ENCODE measurements around the gene ITPK1.

ITPK1 gene

DNA sequence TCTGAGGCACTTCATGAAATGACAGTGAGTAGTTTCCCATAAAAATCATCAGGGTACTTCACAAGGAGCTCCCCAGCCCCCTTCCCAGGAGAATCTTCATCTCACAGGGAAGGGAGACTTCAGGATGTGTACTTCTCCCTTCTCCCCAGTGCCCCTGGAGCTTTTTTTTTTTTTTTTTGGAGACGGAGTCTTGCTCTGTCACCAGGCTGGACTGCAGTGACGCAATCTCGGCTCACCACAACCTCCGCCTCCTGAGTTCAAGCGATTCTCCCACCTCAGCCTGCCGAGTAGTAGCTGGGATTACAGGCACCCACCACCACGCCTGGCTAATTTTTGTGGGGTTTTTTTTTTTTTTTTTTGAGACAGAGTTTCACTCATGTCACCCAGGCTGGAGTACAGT is 10.4 kb downstream of the ITPK1 start:
- no peak for TF ChIP-seq YY1 (IDR thresholded peaks at IDR 0.05; ENCODE audit: low read depth)
- TF ChIP-seq NFIC (IDR thresholded peaks at IDR 0.05): no peak
- TF ChIP-seq REST (IDR thresholded peaks at IDR 0.05; ENCODE audit: low read depth): no peak
- no peak for TF ChIP-seq RAD21 (IDR thresholded peaks at IDR 0.05; ENCODE audit: low read depth)
- peak; percentile 62 for TF ChIP-seq CEBPB (IDR thresholded peaks at IDR 0.05)
- no peak for TF ChIP-seq CREB1 (IDR thresholded peaks at IDR 0.05; ENCODE audit: low read depth)

GRCh38 chr14:93104961-93105360 is 10.8 kb downstream of the ITPK1 start:
- TF ChIP-seq CREB1 (IDR thresholded peaks at IDR 0.05; ENCODE audit: low read depth) (no peak), EP300 (IDR thresholded peaks at IDR 0.05; ENCODE audit: borderline replicate concordance) (no peak), ZBTB7A (IDR thresholded peaks at IDR 0.05; ENCODE audit: low read depth) (no peak), TEAD4 (IDR thresholded peaks at IDR 0.05) (no peak), NFIC (IDR thresholded peaks at IDR 0.05) (no peak), FOXM1 (IDR thresholded peaks at IDR 0.05; ENCODE audit: borderline replicate concordance, low read depth) (no peak), MAX (IDR thresholded peaks at IDR 0.05) (no peak), TAF1 (IDR thresholded peaks at IDR 0.05; ENCODE audit: low read depth) (no peak), YY1 (IDR thresholded peaks at IDR 0.05; ENCODE audit: low read depth) (no peak), EGR1 (IDR thresholded peaks at IDR 0.05) (no peak), REST (IDR thresholded peaks at IDR 0.05; ENCODE audit: low read depth) (no peak), RAD21 (IDR thresholded peaks at IDR 0.05; ENCODE audit: low read depth) (no peak)

DNA sequence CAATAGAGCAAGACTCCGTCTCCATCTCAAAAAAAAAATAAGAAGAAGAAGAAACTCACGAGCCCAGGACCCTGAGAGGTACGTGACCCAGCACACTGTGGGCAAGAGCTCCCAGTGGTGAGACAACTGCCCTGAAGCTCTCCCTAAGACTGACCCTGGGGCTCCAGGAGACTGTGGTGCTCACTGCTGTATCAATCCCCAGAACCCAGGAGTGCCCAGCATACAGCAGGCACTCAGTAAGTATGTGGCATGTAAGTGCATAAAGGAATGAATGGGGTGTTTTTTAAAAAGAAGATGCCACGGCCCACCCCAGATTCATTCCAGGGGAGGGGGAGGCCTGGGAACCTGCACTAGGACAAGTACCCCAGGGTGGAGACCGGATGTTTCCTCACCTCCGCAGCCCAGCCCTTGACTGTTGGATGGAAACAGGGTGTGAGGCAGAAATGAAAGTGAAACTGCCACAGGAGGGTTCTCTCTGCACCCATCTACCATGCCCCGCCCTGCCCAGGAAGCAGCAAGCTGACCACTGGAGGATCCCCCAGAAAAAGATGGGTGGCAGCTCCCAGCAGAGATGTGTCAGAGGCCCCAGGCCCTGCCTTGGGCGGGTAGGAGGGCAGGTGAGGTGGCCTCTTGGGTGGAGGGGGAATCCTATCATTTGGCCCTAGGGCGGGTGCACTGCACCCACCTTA is 12.2 kb downstream of the ITPK1 start:
- TF ChIP-seq FOXM1 (IDR thresholded peaks at IDR 0.05; ENCODE audit: borderline replicate concordance, low read depth): no peak
- no peak for TF ChIP-seq EGR1 (IDR thresholded peaks at IDR 0.05)
- no peak for TF ChIP-seq TAF1 (IDR thresholded peaks at IDR 0.05; ENCODE audit: low read depth)
- no peak for TF ChIP-seq YY1 (IDR thresholded peaks at IDR 0.05; ENCODE audit: low read depth)
- no peak for TF ChIP-seq CEBPB (IDR thresholded peaks at IDR 0.05)
- no peak for TF ChIP-seq MAX (IDR thresholded peaks at IDR 0.05)
- TF ChIP-seq TEAD4 (IDR thresholded peaks at IDR 0.05): no peak

DNA sequence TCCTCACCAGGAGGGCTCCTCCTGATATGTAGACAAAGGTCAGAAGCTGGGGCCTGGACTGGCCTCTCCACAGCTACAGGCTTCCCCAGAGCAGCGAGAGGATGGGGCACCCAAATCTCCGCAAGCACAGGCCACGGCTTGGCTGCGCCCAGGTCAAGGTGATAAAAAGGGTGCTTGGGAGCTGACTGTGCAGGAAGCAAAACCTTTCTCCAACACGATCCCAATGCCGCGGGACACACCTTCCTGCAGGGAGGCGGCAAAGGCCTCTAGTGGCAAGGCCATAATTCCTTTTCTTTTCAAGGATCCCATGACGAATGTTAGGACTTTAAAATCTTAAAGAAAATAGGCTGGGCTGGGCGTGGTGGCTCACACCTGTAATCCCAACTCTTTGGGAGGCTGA is 13.6 kb downstream of the ITPK1 start:
- no peak for TF ChIP-seq RAD21 (IDR thresholded peaks at IDR 0.05; ENCODE audit: low read depth)
- no peak for TF ChIP-seq ZBTB7A (IDR thresholded peaks at IDR 0.05; ENCODE audit: low read depth)
- TF ChIP-seq CREB1 (IDR thresholded peaks at IDR 0.05; ENCODE audit: low read depth): no peak
- TF ChIP-seq TCF12 (IDR thresholded peaks at IDR 0.05; ENCODE audit: low read depth): no peak
- TF ChIP-seq YY1 (IDR thresholded peaks at IDR 0.05; ENCODE audit: low read depth): no peak
- TF ChIP-seq EGR1 (IDR thresholded peaks at IDR 0.05): no peak
- no peak for TF ChIP-seq NFIC (IDR thresholded peaks at IDR 0.05)
- TF ChIP-seq TAF1 (IDR thresholded peaks at IDR 0.05; ENCODE audit: low read depth): no peak
- TF ChIP-seq, protein P1, sequence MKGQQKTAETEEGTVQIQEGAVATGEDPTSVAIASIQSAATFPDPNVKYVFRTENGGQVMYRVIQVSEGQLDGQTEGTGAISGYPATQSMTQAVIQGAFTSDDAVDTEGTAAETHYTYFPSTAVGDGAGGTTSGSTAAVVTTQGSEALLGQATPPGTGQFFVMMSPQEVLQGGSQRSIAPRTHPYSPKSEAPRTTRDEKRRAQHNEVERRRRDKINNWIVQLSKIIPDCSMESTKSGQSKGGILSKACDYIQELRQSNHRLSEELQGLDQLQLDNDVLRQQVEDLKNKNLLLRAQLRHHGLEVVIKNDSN (IDR thresholded peaks at IDR 0.05): no peak
- no peak for TF ChIP-seq REST (IDR thresholded peaks at IDR 0.05; ENCODE audit: low read depth)
- TF ChIP-seq TEAD4 (IDR thresholded peaks at IDR 0.05): no peak
- TF ChIP-seq FOXM1 (IDR thresholded peaks at IDR 0.05; ENCODE audit: borderline replicate concordance, low read depth): no peak

DNA sequence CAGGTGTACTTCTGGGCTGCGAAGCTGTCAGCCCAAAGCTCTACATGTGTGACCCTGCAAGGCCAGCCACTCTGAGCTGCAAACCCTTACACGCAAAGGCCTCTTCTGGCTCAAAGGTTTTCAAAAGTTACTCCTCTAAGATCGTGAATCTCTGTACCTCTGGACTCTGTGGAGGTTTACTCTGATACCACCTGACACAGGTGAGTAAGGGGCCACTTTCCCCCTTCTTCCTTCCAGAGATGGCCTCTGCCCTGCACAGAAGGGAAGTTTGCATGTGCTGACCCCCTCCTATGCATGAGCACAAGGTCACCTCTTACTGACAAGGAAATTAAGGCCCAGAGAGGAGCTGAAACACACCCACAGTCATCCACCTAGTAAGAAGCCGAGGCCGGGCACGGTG is 14.5 kb downstream of the ITPK1 start:
- no peak for TF ChIP-seq ZBTB7A (IDR thresholded peaks at IDR 0.05; ENCODE audit: low read depth)
- no peak for TF ChIP-seq MAX (IDR thresholded peaks at IDR 0.05)
- TF ChIP-seq TEAD4 (IDR thresholded peaks at IDR 0.05): no peak
- TF ChIP-seq, protein P1 (IDR thresholded peaks at IDR 0.05): no peak
- no peak for TF ChIP-seq TCF12 (IDR thresholded peaks at IDR 0.05; ENCODE audit: low read depth)
- no peak for TF ChIP-seq TAF1 (IDR thresholded peaks at IDR 0.05; ENCODE audit: low read depth)
- no peak for TF ChIP-seq FOXM1 (IDR thresholded peaks at IDR 0.05; ENCODE audit: borderline replicate concordance, low read depth)
- TF ChIP-seq RAD21 (IDR thresholded peaks at IDR 0.05; ENCODE audit: low read depth): no peak
- TF ChIP-seq REST (IDR thresholded peaks at IDR 0.05; ENCODE audit: low read depth): no peak
- no peak for TF ChIP-seq CEBPB (IDR thresholded peaks at IDR 0.05)

Data from Ishikawa (cell line).